ENCODE data around the gene SLC28A1.

GRCh38 chr15:84953726-84954125 lies 69.3 kb downstream of the SLC28A1 start:
- TF ChIP-seq CTCF (IDR thresholded peaks at IDR 0.05; ENCODE audit: poor library complexity): no peak
- no peak for TF ChIP-seq EZH2 (IDR thresholded peaks at IDR 0.05; ENCODE audit: borderline replicate concordance)

Data from hepatocyte (in vitro differentiated cells).